ENCODE results near the gene WHRN. TPM values are rescaled to one million over a fixed set of nuclear protein-coding genes. Genes with fewer than 3 reads are reported as not detected.

Gene WHRN
- total RNA-seq, 4 donors from 2014 or later: 0.82 to 4.1 (median 2.3) TPM

- TF ChIP-seq CTCF (IDR thresholded peaks at IDR 0.05; ENCODE audit: low read depth): no peak
Observed at GRCh38 chr9:114390952-114391351, 114.3 kb downstream of the WHRN start.

- no peak for TF ChIP-seq CTCF (IDR thresholded peaks at IDR 0.05; ENCODE audit: low read depth)
Observed at GRCh38 chr9:114389612-114390368, 115.5 kb downstream of the WHRN start.

- TF ChIP-seq CTCF (IDR thresholded peaks at IDR 0.05; ENCODE audit: low read depth): no peak
Observed at GRCh38 chr9:114388764-114389375, 116.4 kb downstream of the WHRN start.

- no peak for TF ChIP-seq CTCF (IDR thresholded peaks at IDR 0.05; ENCODE audit: low read depth)
Observed at GRCh38 chr9:114388357-114388682, 117.0 kb downstream of the WHRN start.

- TF ChIP-seq CTCF (IDR thresholded peaks at IDR 0.05; ENCODE audit: low read depth): no peak
Observed at GRCh38 chr9:114387680-114388356, 117.5 kb downstream of the WHRN start, which contains the start of gene AKNA. AKNA (minus strand) TSS chr9:114387982; CDS start chr9:114381333, 6,649 bp downstream.

GRCh38 chr9:114386886-114387679 lies 118.2 kb downstream of the WHRN start:
- no peak for TF ChIP-seq CTCF (IDR thresholded peaks at IDR 0.05; ENCODE audit: low read depth)
